Naive B cell (primary cell): Measurements from ENCODE around the gene BMP7. TPM values are rescaled to one million over a fixed set of nuclear protein-coding genes. Genes with fewer than 3 reads are reported as not detected.

Experiments
- ATAC-seq, 2 donors: fragments of 150-1000 bp; cut with Tn5 transposase; 2 replicates each; pipeline ENCODE4 v1.10.0; 2021; ENCODE audit warnings: low read depth in 2 of 2, mild to moderate bottlenecking in 2 of 2, moderate library complexity in 2 of 2
- DNase-seq: peaks from one replicate; pipeline ENCODE4 v3.0.0; 2022
- H3K27ac Mint-ChIP-seq, 6 donors: one replicate each; pipeline ENCODE4 v1.8.0; 2020 to 2022; ENCODE audit warnings: mild to moderate bottlenecking in 6 of 6, mixed read lengths in 6 of 6, moderate library complexity in 5 of 6, inconsistent platforms in 2 of 6
- H3K27me3 Mint-ChIP-seq, 3 donors: one replicate each; pipeline ENCODE4 v1.8.0; 2021 to 2022; ENCODE audit warnings: mixed read lengths in 3 of 3, mild to moderate bottlenecking in 1 of 3
- H3K36me3 Mint-ChIP-seq, 2 donors: one replicate each; pipeline ENCODE4 v1.8.0; 2020 to 2022; ENCODE audit warnings: mixed read lengths in 2 of 2, inconsistent platforms in 1 of 2, mild to moderate bottlenecking in 1 of 2
- H3K4me1 Mint-ChIP-seq, 3 donors: one replicate each; pipeline ENCODE4 v1.8.0; 2020 to 2022; ENCODE audit warnings: mixed read lengths in 3 of 3, inconsistent platforms in 1 of 3, mild to moderate bottlenecking in 1 of 3, moderate library complexity in 1 of 3
- H3K4me3 Mint-ChIP-seq, 8 donors: one replicate each; pipeline ENCODE4 v1.8.0; 2020 to 2022; ENCODE audit warnings: mild to moderate bottlenecking in 8 of 8, mixed read lengths in 8 of 8, moderate library complexity in 8 of 8, inconsistent platforms in 2 of 8
- H3K9me3 Mint-ChIP-seq, 7 donors: one replicate each; pipeline ENCODE4 v1.8.0; 2020 to 2022; ENCODE audit warnings: mixed read lengths in 7 of 7, mild to moderate bottlenecking in 5 of 7, inconsistent platforms in 2 of 7, moderate library complexity in 1 of 7
- polyA plus RNA-seq, 6 donors: library from polyadenylated mRNA; unstranded; fragments of 300-500 nt; fragmentation: Illumina TruSeq; gene quantifications; one replicate each; pipeline ENCODE4 v1.2.3, GENCODE V29; 2021; ENCODE audit warnings: low read depth in 6 of 6

Gene BMP7
- polyA plus RNA-seq, 6 donors from 2014 or later, result not detected

DNA sequence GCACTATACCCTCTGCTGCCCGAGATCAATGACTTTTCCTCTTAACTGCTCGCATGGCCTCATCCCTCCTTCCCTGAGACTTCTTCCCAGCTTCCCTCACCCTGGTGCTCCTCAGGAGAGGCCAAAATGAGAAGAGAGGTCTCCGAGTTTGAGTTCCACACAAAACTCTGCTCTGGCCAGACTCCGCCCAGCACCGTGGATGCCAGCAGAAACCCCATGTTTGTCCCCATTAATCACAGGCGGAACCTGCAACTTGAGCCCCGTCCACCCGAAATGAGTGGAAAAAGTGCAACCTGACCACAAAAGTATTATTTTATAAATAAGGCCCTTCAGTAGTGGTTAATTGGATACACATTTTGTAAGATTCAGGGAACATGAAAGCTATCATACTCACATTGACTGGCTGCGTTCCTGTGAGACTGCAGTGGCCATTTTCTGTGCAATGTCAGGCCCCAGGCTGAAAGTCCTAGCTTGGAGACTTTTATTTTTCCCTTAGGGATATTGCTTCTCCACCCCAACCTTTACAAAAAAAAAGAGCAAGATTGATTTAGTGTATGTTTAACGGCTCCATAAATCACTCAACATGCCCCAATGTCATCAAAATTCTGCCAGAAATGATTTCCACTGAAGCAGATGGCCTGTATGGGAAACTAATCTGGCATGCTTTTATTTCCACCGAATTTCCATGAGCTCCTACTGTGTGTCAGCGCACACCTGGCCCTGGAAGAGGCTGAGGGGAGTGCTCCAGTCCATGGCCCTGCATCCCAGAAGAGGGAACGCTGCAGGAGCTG lies 134.6 kb downstream of the BMP7 start:
- peaks cover 14 to 40% (median 22%) of the 10 kb centered on the region in 3 donors for H3K27me3 Mint-ChIP-seq

DNA sequence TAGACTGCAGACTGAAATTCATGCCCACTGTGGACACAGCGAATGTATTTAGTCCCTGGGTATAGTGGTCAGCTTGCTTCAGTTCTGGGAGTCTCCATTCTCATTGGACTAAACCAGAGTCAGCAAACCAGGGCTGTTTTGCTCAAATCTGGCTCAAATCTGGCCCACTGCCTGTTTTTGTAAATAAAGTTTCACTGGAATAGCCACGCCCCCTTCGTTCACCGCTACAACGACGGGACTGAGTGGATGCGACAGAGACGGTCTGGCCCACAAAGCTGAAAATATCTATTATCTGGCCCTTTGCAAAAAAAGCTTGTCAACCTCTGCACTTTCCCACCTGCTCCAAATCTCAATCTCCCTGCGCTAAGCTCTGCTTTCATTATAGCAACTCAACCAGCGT lies 135.4 kb downstream of the BMP7 start:
- no peak overlapping the region for H3K4me3 Mint-ChIP-seq
- no peak for ATAC-seq

More for the DNA sequence above, 134.6 kb downstream of the BMP7 start:
- no peak overlapping the region for H3K27ac Mint-ChIP-seq
- H3K9me3 Mint-ChIP-seq, result peaks cover 0 to 13% (median 2%) of the 10 kb centered on the region in 7 donors
- DNase-seq, result no peak
- H3K4me3 Mint-ChIP-seq, result peak overlapping the region in 1 of 8 donors; percentile 15
- no peaks in the 10 kb centered on the region for H3K36me3 Mint-ChIP-seq
- no peak for ATAC-seq
- no peaks in the 10 kb centered on the region for H3K4me1 Mint-ChIP-seq

DNA sequence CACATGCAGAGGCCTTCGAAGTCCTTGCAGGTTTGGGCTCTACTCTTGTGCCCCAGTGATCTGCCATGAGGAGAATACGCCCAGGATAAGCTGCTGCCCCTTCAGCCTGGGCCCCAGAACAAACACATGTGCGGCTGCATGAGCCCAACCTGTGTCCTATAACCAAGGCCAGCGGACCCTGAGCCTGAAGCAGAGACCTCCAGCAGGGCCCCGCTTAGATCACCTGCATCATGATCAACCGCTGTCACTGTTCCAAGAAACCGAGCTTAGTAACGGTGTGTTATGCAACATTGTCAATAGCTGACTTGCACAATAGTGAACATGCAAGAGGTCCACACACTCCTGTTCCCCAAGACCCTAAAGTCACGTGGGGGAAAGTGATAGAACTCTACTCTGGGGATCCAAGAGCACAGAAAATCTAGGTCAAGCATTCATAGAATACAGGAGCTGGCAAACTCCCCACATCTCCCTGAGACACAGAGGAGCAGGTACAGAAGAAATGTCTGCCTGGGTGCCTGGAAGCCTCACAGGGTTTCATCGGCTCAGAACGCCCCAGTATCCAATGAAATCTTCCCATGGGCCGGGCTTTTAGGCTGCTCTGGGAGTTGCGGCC lies 136.2 kb downstream of the BMP7 start:
- Mint-ChIP-seq H3K36me3 (no peaks in the 10 kb centered on the region), H3K27ac (no peak overlapping the region), H3K4me1 (no peaks in the 10 kb centered on the region), H3K9me3 (peaks cover 0 to 13% (median 2%) of the 10 kb centered on the region in 7 donors), H3K4me3 (no peak overlapping the region), H3K27me3 (peaks cover 22 to 43% (median 33%) of the 10 kb centered on the region in 3 donors)
- DNase-seq (no peak), ATAC-seq (no peak)

More for the DNA sequence above, 135.4 kb downstream of the BMP7 start:
- peaks cover 21 to 45% (median 29%) of the 10 kb centered on the region in 3 donors for H3K27me3 Mint-ChIP-seq
- H3K36me3 Mint-ChIP-seq, result no peaks in the 10 kb centered on the region
- H3K27ac Mint-ChIP-seq, result no peak overlapping the region
- no peak for DNase-seq
- H3K9me3 Mint-ChIP-seq, result peaks cover 0 to 13% (median 2%) of the 10 kb centered on the region in 7 donors
- no peaks in the 10 kb centered on the region for H3K4me1 Mint-ChIP-seq

DNA sequence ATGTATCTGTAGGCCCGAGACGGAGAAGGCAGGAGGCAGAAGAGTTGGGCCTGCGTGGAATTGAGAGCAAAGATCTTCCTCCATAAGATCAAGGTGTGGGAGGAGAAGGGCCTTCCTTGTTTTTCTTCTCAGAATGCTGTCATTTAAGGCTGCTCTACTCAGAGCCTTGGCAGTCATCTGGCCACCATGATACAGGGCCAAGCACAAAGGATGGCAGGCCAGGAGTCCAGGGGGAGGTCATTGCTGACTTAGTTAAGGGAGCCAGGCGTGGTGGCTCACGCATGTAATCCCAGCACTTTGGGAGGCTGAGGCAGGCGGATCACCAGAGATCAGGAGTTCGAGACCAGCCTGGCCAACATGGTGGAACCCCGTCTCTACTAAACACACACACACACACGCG lies 137.1 kb downstream of the BMP7 start:
- Mint-ChIP-seq H3K4me3 (no peak overlapping the region), H3K27ac (no peak overlapping the region), H3K36me3 (no peaks in the 10 kb centered on the region), H3K9me3 (peaks cover 0 to 9% (median 0%) of the 10 kb centered on the region in 7 donors), H3K27me3 (peaks cover 24 to 41% (median 24%) of the 10 kb centered on the region in 3 donors), H3K4me1 (no peaks in the 10 kb centered on the region)
- ATAC-seq (no peak), DNase-seq (no peak)

DNA sequence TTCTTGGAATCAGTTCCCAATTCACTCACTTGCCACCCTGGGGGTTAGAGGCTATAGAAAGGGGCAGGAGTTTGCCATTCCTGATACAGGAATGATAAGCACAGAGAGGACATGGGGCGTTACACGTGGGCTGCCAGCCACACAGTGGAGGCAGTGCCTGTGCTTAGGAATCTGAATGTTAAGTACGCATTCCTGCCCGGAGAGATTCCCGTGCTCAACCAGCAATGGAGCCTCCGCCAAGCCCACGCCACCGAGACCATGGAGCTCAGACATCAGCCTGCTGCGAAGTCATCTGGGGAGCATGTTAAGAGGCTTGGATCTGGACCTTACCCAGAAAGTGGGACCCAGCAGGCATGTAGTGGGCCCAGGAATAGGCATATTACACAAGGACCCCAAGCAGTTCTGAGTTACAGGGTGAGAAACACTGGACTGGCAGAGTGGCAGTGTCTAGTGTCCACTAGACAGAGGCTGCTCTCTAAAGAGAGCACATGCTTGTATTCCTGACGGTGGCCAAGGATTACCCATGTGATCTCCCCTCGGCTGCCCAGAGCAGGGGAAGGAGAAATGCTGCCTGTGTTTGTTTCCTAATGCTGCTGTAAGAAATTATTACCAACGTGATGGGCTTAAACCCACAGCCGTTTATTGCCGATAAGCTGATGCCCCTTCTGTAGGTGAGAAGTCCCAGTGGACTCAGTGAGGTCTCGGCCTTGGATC lies 138.2 kb downstream of the BMP7 start:
- H3K27me3 Mint-ChIP-seq, result peaks cover 19 to 30% (median 24%) of the 10 kb centered on the region in 3 donors
- H3K27ac Mint-ChIP-seq, result no peak overlapping the region
- ATAC-seq (no peak), DNase-seq (no peak)
- H3K9me3 Mint-ChIP-seq, result peaks cover 0 to 6% (median 0%) of the 10 kb centered on the region in 7 donors
- H3K36me3 Mint-ChIP-seq, result no peaks in the 10 kb centered on the region
- H3K4me1 Mint-ChIP-seq, result no peaks in the 10 kb centered on the region
- H3K4me3 Mint-ChIP-seq, result no peak overlapping the region

DNA sequence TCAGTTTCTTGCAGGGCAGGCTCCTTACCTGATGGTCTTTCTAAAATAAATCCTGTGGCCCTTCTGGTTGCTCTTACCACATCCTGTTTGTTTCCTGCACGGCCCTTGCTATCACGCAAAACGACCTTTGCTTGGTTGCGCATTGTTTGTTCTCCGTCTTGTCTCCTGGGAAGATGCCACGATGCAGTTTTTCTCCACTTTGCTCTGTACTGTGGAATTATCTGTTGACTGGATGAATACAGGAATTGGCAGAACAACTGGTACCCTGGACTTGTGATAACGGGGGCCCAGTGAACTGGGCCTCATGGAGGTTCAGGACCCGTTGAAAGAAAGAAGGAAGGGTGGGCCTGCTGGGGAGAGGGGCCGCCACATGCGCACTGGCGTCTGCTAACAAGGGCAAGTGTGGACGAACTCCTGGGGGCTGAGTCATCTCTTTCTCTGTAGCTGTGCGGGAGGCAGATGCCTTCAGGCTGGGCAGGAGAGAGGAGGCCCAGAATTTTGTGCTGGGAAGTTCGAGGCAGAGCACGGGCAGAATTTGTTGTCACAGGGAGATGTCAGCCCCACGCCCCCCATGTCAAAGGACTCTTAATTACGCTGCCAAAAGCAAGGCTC lies 139.9 kb downstream of the BMP7 start:
- H3K9me3 Mint-ChIP-seq, result peaks cover 0 to 6% (median 0%) of the 10 kb centered on the region in 7 donors
- H3K4me1 Mint-ChIP-seq, result no peaks in the 10 kb centered on the region
- H3K27ac Mint-ChIP-seq, result no peak overlapping the region
- H3K4me3 Mint-ChIP-seq, result no peak overlapping the region
- ATAC-seq (no peak), DNase-seq (no peak)
- no peaks in the 10 kb centered on the region for H3K36me3 Mint-ChIP-seq
- peaks cover 19 to 31% (median 24%) of the 10 kb centered on the region in 3 donors for H3K27me3 Mint-ChIP-seq

DNA sequence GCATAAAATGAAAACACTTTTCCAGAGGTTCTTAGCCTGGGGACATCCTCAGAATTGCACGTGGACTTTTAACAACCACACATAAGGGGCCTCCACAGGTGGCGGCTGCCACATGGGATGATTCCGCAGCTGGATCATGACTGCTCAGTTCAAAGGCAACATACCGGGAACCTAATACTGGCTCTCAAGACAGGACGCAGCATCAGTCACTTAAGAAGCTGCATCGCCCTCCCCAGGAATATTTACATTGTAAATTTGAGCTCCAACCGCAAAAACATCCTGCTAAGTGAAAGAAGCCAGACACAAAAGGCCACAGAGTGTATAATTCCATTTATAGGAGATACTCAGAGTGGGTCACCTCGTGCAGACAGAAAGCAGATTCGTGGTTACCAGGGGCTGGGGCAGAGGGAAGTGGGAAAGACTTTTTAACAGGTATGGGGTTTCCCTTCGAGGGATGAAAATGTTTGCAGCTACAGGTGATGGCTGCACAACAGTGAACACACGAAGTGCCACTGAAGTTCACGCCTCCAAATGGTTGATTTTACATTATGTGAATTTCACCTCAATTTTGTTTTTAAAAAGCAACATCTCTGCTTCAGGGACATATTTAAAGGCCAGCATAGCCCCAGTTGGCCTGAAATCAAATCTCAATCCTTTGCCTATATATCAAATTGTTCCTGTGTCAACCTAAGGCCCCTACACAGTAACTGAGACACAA lies 141.5 kb downstream of the BMP7 start:
- Mint-ChIP-seq H3K4me1 (no peaks in the 10 kb centered on the region), H3K4me3 (no peak overlapping the region), H3K9me3 (peaks cover 0 to 10% (median 3%) of the 10 kb centered on the region in 7 donors), H3K27me3 (peaks cover 19 to 31% (median 26%) of the 10 kb centered on the region in 3 donors), H3K27ac (no peak overlapping the region), H3K36me3 (no peaks in the 10 kb centered on the region)
- DNase-seq, result no peak
- ATAC-seq, result no peak

DNA sequence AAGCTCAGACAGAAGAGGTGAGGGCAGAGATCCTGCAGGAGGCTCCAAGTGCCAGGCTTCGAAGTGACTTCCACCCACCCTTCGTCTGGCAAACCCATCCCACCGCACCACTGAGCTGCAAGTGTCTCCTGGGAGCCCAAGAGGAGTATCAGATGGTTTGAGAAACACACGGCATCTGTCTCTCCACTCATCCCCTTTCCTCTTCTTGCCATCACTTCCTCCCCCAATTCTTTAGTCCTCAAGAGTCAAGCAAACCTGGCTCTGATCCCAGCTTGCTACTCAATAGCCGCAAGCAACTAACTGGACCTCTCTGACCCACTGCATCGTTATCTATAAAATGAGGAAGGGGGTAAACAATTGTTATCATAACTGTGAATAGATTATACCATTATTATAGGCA lies 142.1 kb downstream of the BMP7 start:
- DNase-seq, result no peak
- no peaks in the 10 kb centered on the region for H3K4me1 Mint-ChIP-seq
- no peak overlapping the region for H3K4me3 Mint-ChIP-seq
- H3K9me3 Mint-ChIP-seq, result peaks cover 0 to 10% (median 3%) of the 10 kb centered on the region in 7 donors
- ATAC-seq, result no peak
- H3K27me3 Mint-ChIP-seq, result peaks cover 19 to 32% (median 31%) of the 10 kb centered on the region in 3 donors
- no peak overlapping the region for H3K27ac Mint-ChIP-seq
- no peaks in the 10 kb centered on the region for H3K36me3 Mint-ChIP-seq

DNA sequence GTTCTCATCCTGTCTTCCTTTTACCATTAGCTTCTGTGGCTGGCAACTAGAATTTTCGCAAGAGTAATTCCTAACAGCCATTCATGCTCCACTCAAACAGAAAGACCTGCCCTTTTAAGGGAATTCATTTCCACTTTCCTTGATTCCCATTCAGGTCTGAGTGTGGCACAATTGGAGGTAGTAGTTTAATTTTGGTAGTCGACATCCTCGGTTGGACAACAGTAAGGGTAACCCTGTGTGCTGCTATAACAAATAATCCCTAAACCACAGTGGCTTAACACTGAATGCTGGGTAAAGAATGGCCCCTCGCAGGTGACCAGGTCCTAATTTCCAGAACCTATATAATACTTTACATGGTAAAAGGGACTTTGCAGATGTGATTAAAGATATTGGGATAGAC lies 142.9 kb downstream of the BMP7 start:
- Mint-ChIP-seq H3K27ac (no peak overlapping the region), H3K36me3 (no peaks in the 10 kb centered on the region), H3K4me3 (no peak overlapping the region), H3K27me3 (peaks cover 19 to 34% (median 31%) of the 10 kb centered on the region in 3 donors), H3K4me1 (no peaks in the 10 kb centered on the region), H3K9me3 (peaks cover 0 to 10% (median 3%) of the 10 kb centered on the region in 7 donors)
- ATAC-seq, result no peak
- no peak for DNase-seq

DNA sequence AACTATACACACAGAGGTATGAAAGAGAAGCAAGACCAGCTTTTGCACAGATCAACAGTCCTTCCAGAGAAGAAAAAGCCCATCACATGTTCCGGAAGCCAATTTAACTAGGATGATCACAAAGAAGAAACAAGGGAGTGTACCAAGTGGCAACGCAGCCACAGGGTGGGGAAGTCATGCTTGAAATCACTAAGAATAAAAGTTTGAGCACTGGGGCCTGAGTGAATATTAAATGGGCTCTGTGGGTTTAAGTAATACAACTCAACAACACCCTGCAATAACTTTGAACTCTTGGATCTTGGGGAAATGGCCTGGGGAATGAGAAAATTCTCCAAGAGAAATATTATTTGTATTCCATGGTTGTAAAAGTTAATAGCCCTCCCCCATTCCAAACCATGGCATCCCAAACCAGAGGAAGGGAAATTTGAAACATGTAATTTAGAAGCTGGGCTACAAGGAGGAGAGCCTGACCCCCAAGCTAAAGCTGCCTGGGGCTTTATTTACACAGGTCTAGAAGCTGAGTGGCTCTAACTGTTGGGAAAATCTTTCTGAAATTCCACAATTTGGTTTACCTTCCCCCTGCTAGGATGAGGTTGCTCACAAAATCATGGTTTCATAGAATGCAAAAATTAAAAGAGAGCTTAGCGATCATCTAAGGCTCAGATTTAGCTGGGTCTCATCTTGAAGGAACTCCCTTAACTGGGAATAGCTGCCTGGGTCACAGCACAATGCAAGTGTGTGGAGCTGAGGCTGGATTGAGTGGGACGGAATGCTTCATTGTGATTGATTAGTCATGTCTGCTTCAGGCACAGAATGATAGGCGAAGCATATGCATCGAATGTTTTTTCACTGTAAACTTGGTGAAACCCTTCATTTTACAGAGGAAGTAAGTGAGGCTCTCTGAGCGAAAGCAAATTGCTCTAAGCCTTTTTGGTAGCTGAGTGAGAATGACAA lies 143.6 kb downstream of the BMP7 start:
- DNase-seq (no peak), ATAC-seq (no peak)
- peaks cover 19 to 34% (median 31%) of the 10 kb centered on the region in 3 donors for H3K27me3 Mint-ChIP-seq
- no peaks in the 10 kb centered on the region for H3K4me1 Mint-ChIP-seq
- H3K27ac Mint-ChIP-seq, result no peak overlapping the region
- peaks cover 0 to 10% (median 3%) of the 10 kb centered on the region in 7 donors for H3K9me3 Mint-ChIP-seq
- no peak overlapping the region for H3K4me3 Mint-ChIP-seq
- no peaks in the 10 kb centered on the region for H3K36me3 Mint-ChIP-seq

DNA sequence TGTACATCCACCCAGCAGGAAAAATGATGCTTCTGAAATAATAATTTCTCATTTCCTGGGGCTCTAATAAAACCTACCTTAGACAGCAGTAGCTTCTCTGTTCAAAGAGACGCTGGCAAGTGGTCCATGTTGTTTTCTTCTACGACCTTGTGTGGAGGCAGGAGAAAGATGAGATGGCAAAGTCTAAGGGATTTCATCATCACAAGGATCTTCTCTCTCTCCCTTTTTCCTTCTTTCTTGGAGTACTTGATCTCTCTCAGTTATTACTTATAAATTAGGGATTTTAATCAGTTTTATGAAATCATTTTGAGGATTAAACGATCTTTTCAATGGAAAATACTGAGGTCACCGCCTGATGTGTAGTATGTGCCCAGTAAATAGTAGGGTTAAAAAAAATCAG lies 147.5 kb downstream of the BMP7 start:
- ATAC-seq, result no peak

More for the DNA sequence above, 147.5 kb downstream of the BMP7 start:
- no peaks in the 10 kb centered on the region for H3K4me1 Mint-ChIP-seq
- no peak overlapping the region for H3K4me3 Mint-ChIP-seq
- peaks cover 2 to 10% (median 5%) of the 10 kb centered on the region in 7 donors for H3K9me3 Mint-ChIP-seq
- no peak for DNase-seq
- H3K27ac Mint-ChIP-seq, result no peak overlapping the region
- H3K36me3 Mint-ChIP-seq, result no peaks in the 10 kb centered on the region
- H3K27me3 Mint-ChIP-seq, result peaks cover 0 to 19% (median 14%) of the 10 kb centered on the region in 3 donors
